MM.1S (cell line): ENCODE data around the gene KCNH4.

Experiments used
- DNase-seq: peaks from one replicate; pipeline ENCODE4 v3.0.0-alpha.2; 2015
- H2AFZ ChIP-seq: fragments of 300-600 bp; sonication (generic); 2 replicates; pipeline ENCODE4 v1.6.0; 2016; ENCODE audit warnings: antibody characterized with exemption, low read length
- H3F3A ChIP-seq: fragments of 300-600 bp; sonication (generic); 2 replicates; pipeline ENCODE4 v1.6.1; 2016; ENCODE audit warnings: mild to moderate bottlenecking, antibody characterized with exemption, low read length, moderate library complexity, mixed read lengths; ENCODE audit not compliant: insufficient read depth
- H3K27ac ChIP-seq: fragments of 300-600 bp; sonication (generic); 2 replicates; pipeline ENCODE4 v1.5.1; 2016; ENCODE audit warnings: mild to moderate bottlenecking, low read length
- H3K27me3 ChIP-seq: fragments of 300-600 bp; sonication (generic); replicated peaks from 2 replicates; pipeline ENCODE4 v1.6.0; 2016; ENCODE audit warnings: low read length; ENCODE audit not compliant: insufficient read depth
- H3K36me3 ChIP-seq: fragments of 300-600 bp; sonication (generic); replicated peaks from 2 replicates; pipeline ENCODE4 v1.6.1; 2016; ENCODE audit warnings: mild to moderate bottlenecking, low read length, mixed read lengths; ENCODE audit not compliant: insufficient read depth
- H3K4me1 ChIP-seq: fragments of 300-600 bp; sonication (generic); 2 replicates; pipeline ENCODE4 v1.6.1; 2016; ENCODE audit warnings: low read length, mixed read lengths
- H3K4me2 ChIP-seq: fragments of 300-600 bp; sonication (generic); 2 replicates; pipeline ENCODE4 v1.6.0; 2016; ENCODE audit warnings: low read depth, low read length
- H3K4me3 ChIP-seq: fragments of 300-600 bp; sonication (generic); 2 replicates; pipeline ENCODE4 v1.5.1; 2016; ENCODE audit warnings: low read length, mixed read lengths
- H3K79me2 ChIP-seq: fragments of 300-600 bp; sonication (generic); 2 replicates; pipeline ENCODE4 v1.6.1; 2016; ENCODE audit warnings: mixed run types, low read length, mixed read lengths
- H3K9ac ChIP-seq: fragments of 300-600 bp; sonication (generic); 2 replicates; pipeline ENCODE4 v1.6.1; 2016; ENCODE audit warnings: low read length, mixed read lengths
- H3K9me2 ChIP-seq: fragments of 300-600 bp; sonication (generic); replicated peaks from 2 replicates; pipeline ENCODE4 v1.6.1; 2016; ENCODE audit warnings: mild to moderate bottlenecking, low read length, mixed read lengths; ENCODE audit not compliant: insufficient read depth
- H3K9me3 ChIP-seq: fragments of 300-600 bp; sonication (generic); replicated peaks from 2 replicates; pipeline ENCODE4 v1.6.1; 2016; ENCODE audit warnings: mild to moderate bottlenecking, low read length, mixed read lengths; ENCODE audit not compliant: insufficient read depth
- H4K20me1 ChIP-seq: fragments of 300-600 bp; sonication (generic); 2 replicates; pipeline ENCODE4 v1.6.1; 2016; ENCODE audit warnings: mild to moderate bottlenecking, low read length, moderate library complexity, mixed read lengths; ENCODE audit not compliant: insufficient read depth
- CTCF ChIP-seq: fragments of 300-600 bp; sonication (generic); IDR thresholded peaks from 2 replicates; pipeline ENCODE4 v1.5.1; 2016; ENCODE audit warnings: antibody characterized with exemption, low read length, mixed read lengths
- EZH2 ChIP-seq: fragments of 300-600 bp; sonication (generic); optimal IDR thresholded peaks from 2 replicates; pipeline ENCODE3; 2017; ENCODE audit warnings: low read depth, mild to moderate bottlenecking, antibody characterized with exemption, low read length, mixed read lengths
- EZH2phosphoT487 ChIP-seq: fragments of 300-600 bp; sonication (generic); IDR thresholded peaks from 2 replicates; pipeline ENCODE4 v1.6.1; 2018; ENCODE audit warnings: antibody characterized with exemption, low read length

The KCNH4 gene

GRCh38 chr17:42182927-42183734 is 2.2 kb upstream of the KCNH4 start:
- TF ChIP-seq EZH2phosphoT487 (no peak), CTCF (no peak), EZH2 (no peak)
- Histone ChIP-seq H3K9ac (peak overlapping the region; percentile 51), H3K9me2 (no peaks in the 10 kb centered on the region), H3K27me3 (no peaks in the 10 kb centered on the region), H3K9me3 (no peaks in the 10 kb centered on the region), H3K79me2 (no peaks in the 10 kb centered on the region), H2AFZ (peak overlapping the region; percentile 70), H3K4me2 (peak overlapping the region; percentile 51), H3F3A (peaks cover 41% of the 10 kb centered on the region), H4K20me1 (no peaks in the 10 kb centered on the region), H3K36me3 (no peaks in the 10 kb centered on the region), H3K27ac (peak overlapping the region; percentile 76; the same call in 1 of the 2 replicates), H3K4me3 (peak overlapping the region; percentile 58), H3K4me1 (peaks cover 47% of the 10 kb centered on the region)
- DNase-seq, result no peak

- H4K20me1 ChIP-seq, result no peaks in the 10 kb centered on the region
- peaks cover 41% of the 10 kb centered on the region for H3F3A ChIP-seq
- H3K9me3 ChIP-seq, result no peaks in the 10 kb centered on the region
- H3K4me3 ChIP-seq, result no peak overlapping the region
- DNase-seq, result no peak
- peak overlapping the region; percentile 70; the same call in 1 of the 2 replicates for H3K4me2 ChIP-seq
- no peaks in the 10 kb centered on the region for H3K36me3 ChIP-seq
- H3K9ac ChIP-seq, result no peak overlapping the region
- no peaks in the 10 kb centered on the region for H3K9me2 ChIP-seq
- H3K4me1 ChIP-seq, result peaks cover 48% of the 10 kb centered on the region
- H3K27me3 ChIP-seq, result no peaks in the 10 kb centered on the region
- no peaks in the 10 kb centered on the region for H3K79me2 ChIP-seq
- TF ChIP-seq CTCF (no peak), EZH2 (no peak), EZH2phosphoT487 (no peak)
- H3K27ac ChIP-seq, result no peak overlapping the region
- no peak overlapping the region for H2AFZ ChIP-seq
Measured at GRCh38 chr17:42181851-42182207, 887 bp upstream of the KCNH4 start.

- peaks cover 47% of the 10 kb centered on the region for H3K4me1 ChIP-seq
- H3K79me2 ChIP-seq, result no peaks in the 10 kb centered on the region
- no peak overlapping the region for H3K27ac ChIP-seq
- peak overlapping the region; percentile 70; the same call in 1 of the 2 replicates for H3K4me2 ChIP-seq
- peak overlapping the region; percentile 75 for H2AFZ ChIP-seq
- no peaks in the 10 kb centered on the region for H3K9me3 ChIP-seq
- H3K9me2 ChIP-seq, result no peaks in the 10 kb centered on the region
- H3K4me3 ChIP-seq, result peak overlapping the region; percentile 63
- no peaks in the 10 kb centered on the region for H4K20me1 ChIP-seq
- H3K27me3 ChIP-seq, result no peaks in the 10 kb centered on the region
- H3K36me3 ChIP-seq, result no peaks in the 10 kb centered on the region
- no peak for DNase-seq
- H3K9ac ChIP-seq, result no peak overlapping the region
- TF ChIP-seq CTCF (no peak), EZH2phosphoT487 (no peak), EZH2 (no peak)
- peaks cover 41% of the 10 kb centered on the region for H3F3A ChIP-seq
Measured at GRCh38 chr17:42180411-42180921, 476 bp downstream of the KCNH4 start.
